DMS153 (cell line): ENCODE results near the gene GREB1.
A peak's percentile ranks its signal among the peaks of the same experiment; 100 is the strongest.

Experiments used
- DNase-seq: peaks from one replicate; lab custom pipeline; 2025; lab: John Stamatoyannopoulos, UW

GREB1 gene

GRCh38 chr2:11602563-11603204 lies 68.8 kb downstream of the GREB1 start:
- no peak for DNase-seq

- DNase-seq, result no peak
Measured at GRCh38 chr2:11610624-11611242, 76.9 kb downstream of the GREB1 start.

- no peak for DNase-seq
Measured at GRCh38 chr2:11611251-11611650, 77.4 kb downstream of the GREB1 start.

- no peak for DNase-seq
Measured at GRCh38 chr2:11612553-11613215, 78.8 kb downstream of the GREB1 start.

- no peak for DNase-seq
Measured at GRCh38 chr2:11613297-11613696, 79.5 kb downstream of the GREB1 start.

GRCh38 chr2:11615209-11615608 lies 81.4 kb downstream of the GREB1 start:
- DNase-seq, result no peak

- DNase-seq, result no peak
Measured at GRCh38 chr2:11616097-11616687, 82.3 kb downstream of the GREB1 start.

- no peak for DNase-seq
Measured at GRCh38 chr2:11616851-11617415, 83.1 kb downstream of the GREB1 start.

GRCh38 chr2:11617527-11617926 lies 83.7 kb downstream of the GREB1 start:
- DNase-seq, result no peak

- no peak for DNase-seq
Measured at GRCh38 chr2:11617984-11618707, 84.3 kb downstream of the GREB1 start.

- no peak for DNase-seq
Measured at GRCh38 chr2:11618708-11619062, 84.8 kb downstream of the GREB1 start.

GRCh38 chr2:11621410-11621809 lies 87.6 kb downstream of the GREB1 start:
- peak; percentile 5 for DNase-seq

GRCh38 chr2:11622611-11623010 lies 88.8 kb downstream of the GREB1 start:
- no peak for DNase-seq

GRCh38 chr2:11624893-11625292 lies 91.0 kb downstream of the GREB1 start:
- DNase-seq, result no peak

GRCh38 chr2:11625671-11626070 lies 91.8 kb downstream of the GREB1 start:
- DNase-seq, result no peak

- DNase-seq, result no peak
Measured at GRCh38 chr2:11628675-11629074, 94.8 kb downstream of the GREB1 start.

GRCh38 chr2:11629215-11629614 lies 95.4 kb downstream of the GREB1 start:
- DNase-seq, result no peak

GRCh38 chr2:11629851-11630250 lies 96.0 kb downstream of the GREB1 start:
- DNase-seq, result no peak

GRCh38 chr2:11630855-11631254 lies 97.0 kb downstream of the GREB1 start:
- DNase-seq, result no peak

GRCh38 chr2:11631462-11631861 lies 97.6 kb downstream of the GREB1 start:
- no peak for DNase-seq

- DNase-seq, result no peak
Measured at GRCh38 chr2:11633923-11634478, 100.2 kb downstream of the GREB1 start.

- DNase-seq, result no peak
Measured at GRCh38 chr2:11634584-11634983, 100.7 kb downstream of the GREB1 start.
